K562 (cell line): ENCODE measurements around the gene HAAO. TPM values are rescaled to one million over a fixed set of nuclear protein-coding genes. Genes with fewer than 3 reads are reported as not detected.

ENCODE experiments used
- ATAC-seq: fragments of 200-7000 bp; cut with Tn5 transposase; 3 replicates; pipeline ENCODE4 v1.9.1; 2020; ENCODE audit warnings: moderate library complexity
- BruUV-seq: library from RNA; stranded (reverse); fragments of 400-500 nt; replicated peaks from 2 replicates; lab custom pipeline; 2021; lab: Mats Ljungman, UMichigan
- CTCF ChIA-PET: fragments of 300-600 bp; formaldehyde crosslinking; extraction: SDS; loops from one replicate; lab custom pipeline; 2021; ENCODE audit warnings: low intra/inter-chr PET ratio; lab: Yijun Ruan, JAX
- POLR2A ChIA-PET: fragments of 300-600, 350-650 bp; sonication (Branson Sonifier 250); formaldehyde crosslinking; extraction: SDS; loops from one replicate; lab custom pipeline; 2021; ENCODE audit warnings: antibody characterized with exemption, inconsistent platforms; lab: Yijun Ruan, JAX
- DNase-seq, 4 experiments: peaks; one replicate each; pipeline versions ENCODE4 v3.0.0 to v3.0.0-alpha.2; 2011 to 2018; ENCODE audit warnings: low spot score in 3 of 4, mixed read lengths in 3 of 4; ENCODE audit errors: extremely low read depth in 1 of 4
- FAIRE-seq: peaks from 2 replicates; lab custom pipeline; 2011; peaks lifted over from hg19 to GRCh38; lab: Jason Lieb, UNC
- H2AFZ ChIP-seq: 2 replicates; pipeline ENCODE4 v1.6.0; 2011; ENCODE audit warnings: low read depth, low read length, control low read depth, inconsistent platforms
- H3K27ac ChIP-seq: fragments of 200-600 bp; 3 replicates; pipeline ENCODE4 v1.8.0; 2011; ENCODE audit warnings: low read depth, mild to moderate bottlenecking, control low read depth, inconsistent platforms, low read length, moderate library complexity, mixed read lengths; ENCODE audit errors: extremely low read depth
- H3K27me3 ChIP-seq, 2 experiments: fragments of 300-600 bp in 1 of 2; 2 replicates in 1 of 2; 3 replicates in 1 of 2; pipeline versions ENCODE4 v1.6.0 to v1.8.0; 2011; ENCODE audit warnings: inconsistent platforms in 2 of 2, low read length in 2 of 2, mild to moderate bottlenecking in 1 of 2, mixed read lengths in 1 of 2, moderate library complexity in 1 of 2; ENCODE audit not compliant: control insufficient read depth in 2 of 2, insufficient read depth in 2 of 2
- H3K36me3 ChIP-seq: fragments of 300-600 bp; 3 replicates; pipeline ENCODE4 v1.8.0; 2011; ENCODE audit warnings: mild to moderate bottlenecking, low read length, inconsistent platforms; ENCODE audit not compliant: control insufficient read depth, insufficient read depth
- H3K4me1 ChIP-seq, 2 experiments: fragments of 200-600 bp in 1 of 2; replicated peaks in 1 of 2; 2 replicates in 1 of 2; 3 replicates in 1 of 2; pipeline versions ENCODE4 v1.5.1 to v1.8.0; 2011; ENCODE audit warnings: inconsistent platforms in 2 of 2, low read length in 2 of 2, mild to moderate bottlenecking in 1 of 2, mixed read lengths in 1 of 2, moderate library complexity in 1 of 2; ENCODE audit not compliant: control insufficient read depth in 2 of 2, insufficient read depth in 2 of 2
- H3K4me2 ChIP-seq: 2 replicates; pipeline ENCODE4 v1.6.1; 2011; ENCODE audit warnings: low read length, control low read depth, inconsistent platforms, mixed read lengths; ENCODE audit not compliant: insufficient read depth
- H3K4me3 ChIP-seq: fragments of 200-600 bp; sonication (generic), shearing (Covaris generic); 2 replicates; pipeline ENCODE4 v1.5.1; 2016; ENCODE audit warnings: control low read depth, inconsistent platforms
- H3K79me2 ChIP-seq: fragments of 200-600 bp; 3 replicates; pipeline ENCODE4 v1.8.0; 2011; ENCODE audit warnings: low read length, inconsistent platforms; ENCODE audit not compliant: control insufficient read depth, insufficient read depth
- H3K9ac ChIP-seq, 2 experiments: 2 replicates each; pipeline versions ENCODE4 v1.6.0 to v1.6.1; 2011; ENCODE audit warnings: low read depth in 2 of 2, low read length in 2 of 2, control low read depth in 1 of 2, inconsistent platforms in 1 of 2, mild to moderate bottlenecking in 1 of 2, mixed read lengths in 1 of 2; ENCODE audit not compliant: insufficient read depth in 1 of 2
- H3K9me1 ChIP-seq: one replicate; pipeline ENCODE4 v1.6.0; 2011; ENCODE audit warnings: inconsistent platforms, mild to moderate bottlenecking, low read length, moderate library complexity; ENCODE audit not compliant: control insufficient read depth, insufficient read depth
- H3K9me3 ChIP-seq: replicated peaks from 2 replicates; pipeline ENCODE4 v1.5.1; 2011; ENCODE audit warnings: low read depth, low read length, inconsistent platforms; ENCODE audit not compliant: control insufficient read depth, insufficient read depth
- H4K20me1 ChIP-seq: replicated peaks from 2 replicates; pipeline ENCODE4 v1.6.1; 2011; ENCODE audit warnings: low read length, inconsistent platforms, mixed read lengths; ENCODE audit not compliant: control insufficient read depth, insufficient read depth
- FOXA1 ChIP-seq: fragments of 450-650 bp; IDR thresholded peaks from 2 replicates; pipeline ENCODE4 v1.6.1; 2016; ENCODE audit warnings: mild to moderate bottlenecking, borderline replicate concordance
- FOXM1 ChIP-seq, 2 experiments: fragments of 450-650 bp in 1 of 2; sonication (generic) in 1 of 2; formaldehyde crosslinking in 1 of 2; IDR thresholded peaks; 2 replicates each; pipeline versions ENCODE4 v1.6.1 to v1.9.0; 2017 to 2022; ENCODE audit warnings: low read depth in 2 of 2, mild to moderate bottlenecking in 2 of 2, missing genetic modification reagents in 1 of 2, moderate library complexity in 1 of 2
- NEUROD1 ChIP-seq: fragments of 150-350 bp; IDR thresholded peaks from 2 replicates; pipeline ENCODE4 v1.6.1; 2014; ENCODE audit warnings: borderline replicate concordance, low read length, low read depth; ENCODE audit not compliant: partially characterized antibody
- SMARCC2 ChIP-seq: fragments of 450-650 bp; IDR thresholded peaks from 2 replicates; pipeline ENCODE4 v1.6.1; 2017; ENCODE audit warnings: antibody characterized with exemption, moderate library complexity, mild to moderate bottlenecking, low read depth
- SPI1 ChIP-seq: IDR thresholded peaks from 2 replicates; pipeline ENCODE4 v1.6.1; 2011; ENCODE audit warnings: low read depth, low read length, control low read depth, borderline replicate concordance
- SRSF9 ChIP-seq: fragments of 200-400 bp; formaldehyde crosslinking; IDR thresholded peaks from 2 replicates; pipeline ENCODE4 v1.6.1; 2017; ENCODE audit warnings: low read depth, low read length, borderline replicate concordance
- ZMIZ1 ChIP-seq, 2 experiments: fragments of 150-350 bp in 1 of 2; IDR thresholded peaks; 2 replicates each; pipeline ENCODE4 v1.6.1; 2012 to 2016; ENCODE audit warnings: low read depth in 2 of 2, low read length in 2 of 2, mild to moderate bottlenecking in 1 of 2, moderate library complexity in 1 of 2
- WGBS: fragments of 100-300 bp; shearing (Covaris generic); methylation state at CpG from one replicate; pipeline ENCODE4 v1.1.6; 2016; ENCODE audit warnings: low coverage, mixed read lengths; ENCODE audit not compliant: insufficient coverage; ENCODE audit errors: missing lambda C conversion rate; 5-methylcytosine and 5-hydroxymethylcytosine counted together
- in situ Hi-C: fragments of 300-500 bp; cut with MboI; formaldehyde crosslinking; loops from 4 replicates; pipeline ENCODE4 v1.15.0; 2018; ENCODE audit warnings: inconsistent platforms, mixed read lengths
- intact Hi-C: fragments of 100-400 bp; cut with micrococcal nuclease; formaldehyde crosslinking; loops from 2 replicates; pipeline ENCODE4 v1.14.2; 2022
- polyA plus RNA-seq, 8 experiments: library from polyadenylated mRNA; depleted of rRNA in 4 of 8; stranded (reverse) in 5 of 8; unstranded in 3 of 8; fragments of >200 nt; fragmentation: Nextera tagmentation in 2 of 8; fragmentation: Illumina TruSeq in 1 of 8; extraction: Ambion mirVana in 2 of 8; extraction: Trizol in 1 of 8; gene quantifications; 2 replicates each; pipeline versions ENCODE4 v1.2.1 to v1.2.3, GENCODE V29; 2011 to 2014; ENCODE audit warnings: inconsistent platforms in 1 of 8, missing spikeins in 1 of 8
- total RNA-seq, 7 experiments: library from RNA; depleted of rRNA in 6 of 7; stranded (reverse); fragments of >200 nt in 6 of 7; fragmentation: Illumina TruSeq in 2 of 7; extraction: Trizol in 2 of 7; gene quantifications; 2 replicates each; pipeline versions ENCODE4 v1.2.1 to v1.2.3, GENCODE V29; 2011 to 2021; ENCODE audit warnings: low replicate concordance in 1 of 7
- TF ChIP-seq, protein P1 (sequence below): sonication (generic); formaldehyde crosslinking; IDR thresholded peaks from 2 replicates; pipeline ENCODE4 v1.8.0; 2022; ENCODE audit warnings: mild to moderate bottlenecking, missing genetic modification reagents, borderline replicate concordance

Gene HAAO
- total and polyA plus RNA-seq, 9 of the 15 experiments (the other 6 are each of a cell fraction or from before 2014, with no cell fraction given) = not detected

- peak; percentile 73 for TF ChIP-seq SPI1
- no peak for TF ChIP-seq FOXA1
- TF ChIP-seq, all 486 proteins: peak for 1
- no peaks in the 10 kb centered on the region; the same call in 1 of the 2 replicates for H3K9me3 ChIP-seq
- H3K9me1 ChIP-seq = no peaks in the 10 kb centered on the region
These were observed 66.7 kb downstream of the HAAO start for GRCh38 chr2:42725657-42726056.

DNA sequence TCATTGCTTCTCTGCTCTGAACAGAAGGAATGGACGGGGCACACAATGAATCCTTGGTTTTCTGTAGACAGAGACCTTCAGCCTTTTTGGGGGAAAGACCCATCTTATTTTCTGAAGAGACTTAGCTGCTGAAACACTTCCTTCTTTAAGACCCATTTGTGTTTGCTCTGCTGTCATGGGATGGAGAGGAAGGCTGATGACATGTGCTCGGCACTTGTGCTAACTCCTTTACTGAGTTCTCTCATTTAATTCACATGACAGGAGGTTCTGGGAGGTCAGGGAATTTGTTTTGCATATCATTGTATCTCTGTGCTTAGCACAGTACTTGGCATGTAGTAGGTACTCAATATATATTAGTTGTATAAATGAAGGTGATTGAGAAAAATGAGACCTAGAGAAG lies 67.5 kb downstream of the HAAO start:
- Histone ChIP-seq H3K36me3 (no peaks in the 10 kb centered on the region), H3K9me3 (no peaks in the 10 kb centered on the region; the same call in 1 of the 2 replicates), H4K20me1 (no peaks in the 10 kb centered on the region), H3K4me3 (no peak overlapping the region), H3K27me3 (peaks cover 2 to 4% of the 10 kb centered on the region in 2 experiments; a peak in 2 of 5 replicates), H3K4me2 (no peak overlapping the region), H2AFZ (no peak overlapping the region), H3K9ac (no peak overlapping the region), H3K79me2 (no peaks in the 10 kb centered on the region), H3K4me1 (peaks cover 0 to 3% of the 10 kb centered on the region in 2 experiments; a peak in 1 of 5 replicates), H3K9me1 (no peaks in the 10 kb centered on the region), H3K27ac (no peak overlapping the region)
- WGBS = 3% methylated on average over 2 of the region's 2 CpGs
- ChIA-PET CTCF (no interaction called here), POLR2A (interaction anchor here (0.5 to 1.5 kb wide), 2 partner anchors 17 to 85 kb away, joined by 3 read pairs; no protein-coding TSS in a partner anchor)
- intact Hi-C loops (no loop called here), in situ Hi-C loops (no loop called here)
- DNase-seq = no peak
- ATAC-seq = no peak
- no peak for FAIRE-seq
- BruUV-seq = no TSS peak
- TF ChIP-seq, protein P1, sequence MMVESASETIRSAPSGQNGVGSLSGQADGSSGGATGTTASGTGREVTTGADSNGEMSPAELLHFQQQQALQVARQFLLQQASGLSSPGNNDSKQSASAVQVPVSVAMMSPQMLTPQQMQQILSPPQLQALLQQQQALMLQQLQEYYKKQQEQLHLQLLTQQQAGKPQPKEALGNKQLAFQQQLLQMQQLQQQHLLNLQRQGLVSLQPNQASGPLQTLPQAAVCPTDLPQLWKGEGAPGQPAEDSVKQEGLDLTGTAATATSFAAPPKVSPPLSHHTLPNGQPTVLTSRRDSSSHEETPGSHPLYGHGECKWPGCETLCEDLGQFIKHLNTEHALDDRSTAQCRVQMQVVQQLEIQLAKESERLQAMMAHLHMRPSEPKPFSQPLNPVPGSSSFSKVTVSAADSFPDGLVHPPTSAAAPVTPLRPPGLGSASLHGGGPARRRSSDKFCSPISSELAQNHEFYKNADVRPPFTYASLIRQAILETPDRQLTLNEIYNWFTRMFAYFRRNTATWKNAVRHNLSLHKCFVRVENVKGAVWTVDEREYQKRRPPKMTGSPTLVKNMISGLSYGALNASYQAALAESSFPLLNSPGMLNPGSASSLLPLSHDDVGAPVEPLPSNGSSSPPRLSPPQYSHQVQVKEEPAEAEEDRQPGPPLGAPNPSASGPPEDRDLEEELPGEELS = no peak
- no peak for TF ChIP-seq SMARCC2
- TF ChIP-seq FOXM1 (IDR thresholded peaks at IDR 0.05; ENCODE audit: low read depth) = no peak
- TF ChIP-seq FOXM1 (CRISPR knock-in tag; IDR thresholded peaks at IDR 0.05; ENCODE audit: low read depth) = no peak
- no peak for TF ChIP-seq ZMIZ1 (IDR thresholded peaks at IDR 0.05; ENCODE audit: low read depth in 2 of 2, low read length in 2 of 2)
- TF ChIP-seq SRSF9 = no peak
- no peak for TF ChIP-seq NEUROD1

More at GRCh38 chr2:42725657-42726056, 66.7 kb downstream of the HAAO start:
- ChIA-PET POLR2A (interaction anchor here (1.5 kb wide), 1 partner anchor 18 kb away, joined by 3 read pairs; no protein-coding TSS in a partner anchor), CTCF (no interaction called here)
- in situ Hi-C loops (no loop called here), intact Hi-C loops (no loop called here)
- Histone ChIP-seq H3K4me2 (no peak overlapping the region), H3K9ac (no peak overlapping the region; a peak in 1 of 4 replicates), H4K20me1 (no peaks in the 10 kb centered on the region), H3K4me1 (peaks cover 0 to 3% of the 10 kb centered on the region in 2 experiments; a peak in 1 of 5 replicates), H3K4me3 (no peak overlapping the region), H3K79me2 (no peaks in the 10 kb centered on the region), H3K27ac (no peak overlapping the region), H2AFZ (no peak overlapping the region), H3K27me3 (peaks cover 2 to 4% of the 10 kb centered on the region in 2 experiments; a peak in 2 of 5 replicates), H3K36me3 (no peaks in the 10 kb centered on the region)
- FAIRE-seq (no peak), DNase-seq (no peak), ATAC-seq (peak; percentile 51; the same call in 1 of the 3 replicates)
- no TSS peak for BruUV-seq
- 0% methylated on average over 4 of the region's 4 CpGs for WGBS
